ENCODE results near the gene ZNF408. TPM values are rescaled to one million over a fixed set of nuclear protein-coding genes. Genes with fewer than 3 reads are reported as not detected.

The ZNF408 gene
- total RNA-seq: 10 to 100 TPM; 13.2 to 16.3 TPM

DNA sequence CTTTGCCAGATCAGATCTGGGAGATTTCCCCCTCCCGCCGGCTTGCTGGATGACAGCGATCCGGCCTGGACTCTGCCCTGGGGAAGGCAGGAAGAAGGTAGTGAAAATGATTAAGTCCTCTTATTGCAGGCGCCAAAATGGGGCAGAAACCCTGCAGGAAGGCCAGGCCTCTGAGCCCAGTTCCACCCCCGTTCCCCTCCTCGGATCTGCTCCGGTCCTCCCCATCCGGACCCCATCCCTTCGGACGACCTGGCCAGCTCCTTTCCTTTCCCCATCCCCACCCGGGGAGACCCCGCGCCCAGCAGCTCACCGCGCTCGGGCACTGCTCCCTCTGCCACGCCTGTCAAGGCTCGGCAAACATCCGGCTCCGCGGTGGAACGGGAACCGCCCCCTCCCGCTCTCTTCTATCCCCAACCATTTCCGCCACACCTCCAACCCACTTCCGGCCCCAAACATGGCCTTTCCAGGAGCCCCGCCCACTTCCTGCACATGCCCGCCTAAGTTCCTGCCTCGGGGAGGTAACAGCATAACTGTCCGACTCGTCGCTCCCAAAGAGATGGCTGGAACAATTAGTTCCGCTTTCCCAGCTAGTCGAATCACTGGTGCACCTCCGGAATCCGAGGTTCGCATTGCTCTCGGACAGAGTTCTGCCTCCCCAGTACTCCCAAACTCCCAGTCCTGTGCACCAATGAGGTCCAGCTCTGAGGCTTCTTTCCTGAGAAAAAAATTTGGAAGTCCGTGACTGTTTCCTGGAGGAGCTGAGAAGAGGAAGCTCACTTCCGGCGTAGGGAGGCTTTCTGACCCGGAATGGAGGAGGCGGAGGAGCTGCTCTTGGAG, at the start of gene ZNF408, which contains the start of gene ARHGAP1:
ZNF408 (plus strand) TSS at position 791 of the 837 bp plus-strand sequence; CDS start at position 808, 17 bp downstream.
ARHGAP1 (minus strand) TSS at position 379 of the 837 bp plus-strand sequence. CDS start 4,512 bp downstream, outside the sequence.

DNA sequence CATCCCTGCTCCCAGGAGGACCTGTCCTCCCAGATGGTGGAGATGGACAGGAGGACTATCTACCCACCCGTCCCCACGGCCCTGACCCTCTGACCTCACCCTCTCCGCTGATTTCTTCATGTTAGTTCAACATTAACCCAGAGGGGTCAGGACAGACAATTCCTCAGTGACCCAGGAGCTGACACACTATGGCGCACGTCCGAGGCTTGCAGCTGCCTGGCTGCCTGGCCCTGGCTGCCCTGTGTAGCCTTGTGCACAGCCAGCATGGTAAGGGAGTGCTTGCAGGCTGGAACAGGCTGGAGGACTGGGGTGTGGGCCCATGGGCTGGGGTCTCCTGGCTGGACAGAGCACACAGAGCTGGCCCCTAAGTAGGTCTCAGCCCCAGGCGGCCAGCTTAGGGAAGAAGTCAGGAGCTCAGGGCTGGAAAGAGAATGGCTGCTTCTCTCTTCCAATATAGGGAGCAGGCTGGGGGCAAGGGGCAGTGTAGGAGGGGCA, 18.3 kb downstream of the ZNF408 start, which contains the start of gene F2:
F2 (plus strand) TSS at position 166 of the 495 bp plus-strand sequence; CDS start at position 189, 23 bp downstream.

Small RNA genes lying within 50 kb of the gene (microRNA-seq; reads per million reads assigned to microRNA genes)
- 2.7 reads per million, percentile 12 among the genes with 10 or more reads in this experiment for gene MIR5582 (ENCODE audit: borderline microRNAs expressed, borderline replicate concordance)

Other genes with a start within 250 kb of the ZNF408 start
- gene AMBRA1, start 107.0 kb upstream of the ZNF408 start, total RNA-seq: 10 to 100 TPM; 33.2 to 33.5 TPM
- gene HARBI1, start 83.8 kb upstream of the ZNF408 start, total RNA-seq: 1 to 10 TPM; 5.0 to 6.1 TPM
- 10 to 100 TPM; 58.3 to 66.2 TPM for gene ATG13, start 83.5 kb upstream of the ZNF408 start, total RNA-seq
- 10 to 100 TPM; 76.9 to 82.3 TPM for gene ARHGAP1, start 412 bp upstream of the ZNF408 start, total RNA-seq
- gene F2, start 18.2 kb downstream of the ZNF408 start, total RNA-seq: not detected
- gene CKAP5, start 145.2 kb downstream of the ZNF408 start, total RNA-seq: 100 to 1,000 TPM; 124 to 140 TPM
- gene LRP4, start 217.5 kb downstream of the ZNF408 start, total RNA-seq: under 1 TPM; 0.15 to 0.24 TPM
- 10 to 100 TPM; 13.6 to 14.6 TPM for gene CSTPP1, start 235.7 kb downstream of the ZNF408 start, total RNA-seq